ENCODE measurements around the gene HELZ.

DNA sequence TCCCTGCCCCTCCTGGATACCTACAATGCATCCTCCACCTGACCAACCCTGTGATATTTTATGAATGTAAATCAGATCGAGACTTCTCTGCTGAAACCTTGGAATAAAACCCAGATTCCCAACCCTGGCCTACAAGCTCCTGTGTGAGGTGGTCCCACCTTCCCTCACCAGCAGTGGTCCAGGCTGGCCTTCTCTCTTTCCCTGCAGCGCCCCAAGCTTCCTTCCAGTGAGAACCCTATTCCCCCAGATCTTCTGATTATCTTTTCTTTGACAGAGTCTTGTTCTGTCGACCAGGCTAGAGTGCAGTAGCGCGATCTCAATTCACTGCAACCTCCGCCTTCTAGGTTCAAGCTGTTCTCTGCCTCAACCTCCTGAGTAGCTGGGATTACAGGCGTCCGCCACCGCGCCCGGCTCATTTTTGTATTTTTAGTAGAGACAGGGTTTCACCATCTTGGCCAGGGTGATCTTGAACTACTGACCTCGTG is 2.5 kb upstream of the HELZ start:
- TF ChIP-seq POLR2AphosphoS5 (IDR thresholded peaks at IDR 0.05; ENCODE audit: low read depth, low read length) (no peak), ELF1 (IDR thresholded peaks at IDR 0.05) (no peak), MXI1 (IDR thresholded peaks at IDR 0.05; ENCODE audit: low read depth, low read length) (no peak), CHD2 (IDR thresholded peaks at IDR 0.05; ENCODE audit: low read length, partially characterized antibody) (no peak), FOXM1 (IDR thresholded peaks at IDR 0.05; ENCODE audit: low read depth) (no peak), RCOR1 (IDR thresholded peaks at IDR 0.05; ENCODE audit: low read length) (no peak), RAD21 (IDR thresholded peaks at IDR 0.05; ENCODE audit: low read length) (no peak), FOXJ3 (CRISPR knock-in tag; IDR thresholded peaks at IDR 0.05) (no peak), YY1 (IDR thresholded peaks at IDR 0.05; ENCODE audit: low read depth) (no peak)
- TF ChIP-seq, protein P1, sequence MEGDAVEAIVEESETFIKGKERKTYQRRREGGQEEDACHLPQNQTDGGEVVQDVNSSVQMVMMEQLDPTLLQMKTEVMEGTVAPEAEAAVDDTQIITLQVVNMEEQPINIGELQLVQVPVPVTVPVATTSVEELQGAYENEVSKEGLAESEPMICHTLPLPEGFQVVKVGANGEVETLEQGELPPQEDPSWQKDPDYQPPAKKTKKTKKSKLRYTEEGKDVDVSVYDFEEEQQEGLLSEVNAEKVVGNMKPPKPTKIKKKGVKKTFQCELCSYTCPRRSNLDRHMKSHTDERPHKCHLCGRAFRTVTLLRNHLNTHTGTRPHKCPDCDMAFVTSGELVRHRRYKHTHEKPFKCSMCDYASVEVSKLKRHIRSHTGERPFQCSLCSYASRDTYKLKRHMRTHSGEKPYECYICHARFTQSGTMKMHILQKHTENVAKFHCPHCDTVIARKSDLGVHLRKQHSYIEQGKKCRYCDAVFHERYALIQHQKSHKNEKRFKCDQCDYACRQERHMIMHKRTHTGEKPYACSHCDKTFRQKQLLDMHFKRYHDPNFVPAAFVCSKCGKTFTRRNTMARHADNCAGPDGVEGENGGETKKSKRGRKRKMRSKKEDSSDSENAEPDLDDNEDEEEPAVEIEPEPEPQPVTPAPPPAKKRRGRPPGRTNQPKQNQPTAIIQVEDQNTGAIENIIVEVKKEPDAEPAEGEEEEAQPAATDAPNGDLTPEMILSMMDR (IDR thresholded peaks at IDR 0.05): no peak
- TF ChIP-seq, protein P2, sequence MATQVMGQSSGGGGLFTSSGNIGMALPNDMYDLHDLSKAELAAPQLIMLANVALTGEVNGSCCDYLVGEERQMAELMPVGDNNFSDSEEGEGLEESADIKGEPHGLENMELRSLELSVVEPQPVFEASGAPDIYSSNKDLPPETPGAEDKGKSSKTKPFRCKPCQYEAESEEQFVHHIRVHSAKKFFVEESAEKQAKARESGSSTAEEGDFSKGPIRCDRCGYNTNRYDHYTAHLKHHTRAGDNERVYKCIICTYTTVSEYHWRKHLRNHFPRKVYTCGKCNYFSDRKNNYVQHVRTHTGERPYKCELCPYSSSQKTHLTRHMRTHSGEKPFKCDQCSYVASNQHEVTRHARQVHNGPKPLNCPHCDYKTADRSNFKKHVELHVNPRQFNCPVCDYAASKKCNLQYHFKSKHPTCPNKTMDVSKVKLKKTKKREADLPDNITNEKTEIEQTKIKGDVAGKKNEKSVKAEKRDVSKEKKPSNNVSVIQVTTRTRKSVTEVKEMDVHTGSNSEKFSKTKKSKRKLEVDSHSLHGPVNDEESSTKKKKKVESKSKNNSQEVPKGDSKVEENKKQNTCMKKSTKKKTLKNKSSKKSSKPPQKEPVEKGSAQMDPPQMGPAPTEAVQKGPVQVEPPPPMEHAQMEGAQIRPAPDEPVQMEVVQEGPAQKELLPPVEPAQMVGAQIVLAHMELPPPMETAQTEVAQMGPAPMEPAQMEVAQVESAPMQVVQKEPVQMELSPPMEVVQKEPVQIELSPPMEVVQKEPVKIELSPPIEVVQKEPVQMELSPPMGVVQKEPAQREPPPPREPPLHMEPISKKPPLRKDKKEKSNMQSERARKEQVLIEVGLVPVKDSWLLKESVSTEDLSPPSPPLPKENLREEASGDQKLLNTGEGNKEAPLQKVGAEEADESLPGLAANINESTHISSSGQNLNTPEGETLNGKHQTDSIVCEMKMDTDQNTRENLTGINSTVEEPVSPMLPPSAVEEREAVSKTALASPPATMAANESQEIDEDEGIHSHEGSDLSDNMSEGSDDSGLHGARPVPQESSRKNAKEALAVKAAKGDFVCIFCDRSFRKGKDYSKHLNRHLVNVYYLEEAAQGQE (IDR thresholded peaks at IDR 0.05; ENCODE audit: low read depth, low read length): no peak
- TF ChIP-seq, protein P3, sequence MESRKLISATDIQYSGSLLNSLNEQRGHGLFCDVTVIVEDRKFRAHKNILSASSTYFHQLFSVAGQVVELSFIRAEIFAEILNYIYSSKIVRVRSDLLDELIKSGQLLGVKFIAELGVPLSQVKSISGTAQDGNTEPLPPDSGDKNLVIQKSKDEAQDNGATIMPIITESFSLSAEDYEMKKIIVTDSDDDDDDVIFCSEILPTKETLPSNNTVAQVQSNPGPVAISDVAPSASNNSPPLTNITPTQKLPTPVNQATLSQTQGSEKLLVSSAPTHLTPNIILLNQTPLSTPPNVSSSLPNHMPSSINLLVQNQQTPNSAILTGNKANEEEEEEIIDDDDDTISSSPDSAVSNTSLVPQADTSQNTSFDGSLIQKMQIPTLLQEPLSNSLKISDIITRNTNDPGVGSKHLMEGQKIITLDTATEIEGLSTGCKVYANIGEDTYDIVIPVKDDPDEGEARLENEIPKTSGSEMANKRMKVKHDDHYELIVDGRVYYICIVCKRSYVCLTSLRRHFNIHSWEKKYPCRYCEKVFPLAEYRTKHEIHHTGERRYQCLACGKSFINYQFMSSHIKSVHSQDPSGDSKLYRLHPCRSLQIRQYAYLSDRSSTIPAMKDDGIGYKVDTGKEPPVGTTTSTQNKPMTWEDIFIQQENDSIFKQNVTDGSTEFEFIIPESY (IDR thresholded peaks at IDR 0.05; ENCODE audit: borderline replicate concordance, low read depth): no peak
- TF ChIP-seq, protein P4, sequence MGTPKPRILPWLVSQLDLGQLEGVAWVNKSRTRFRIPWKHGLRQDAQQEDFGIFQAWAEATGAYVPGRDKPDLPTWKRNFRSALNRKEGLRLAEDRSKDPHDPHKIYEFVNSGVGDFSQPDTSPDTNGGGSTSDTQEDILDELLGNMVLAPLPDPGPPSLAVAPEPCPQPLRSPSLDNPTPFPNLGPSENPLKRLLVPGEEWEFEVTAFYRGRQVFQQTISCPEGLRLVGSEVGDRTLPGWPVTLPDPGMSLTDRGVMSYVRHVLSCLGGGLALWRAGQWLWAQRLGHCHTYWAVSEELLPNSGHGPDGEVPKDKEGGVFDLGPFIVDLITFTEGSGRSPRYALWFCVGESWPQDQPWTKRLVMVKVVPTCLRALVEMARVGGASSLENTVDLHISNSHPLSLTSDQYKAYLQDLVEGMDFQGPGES (IDR thresholded peaks at IDR 0.05; ENCODE audit: low read depth, low read length): no peak
- TF ChIP-seq, protein P5, sequence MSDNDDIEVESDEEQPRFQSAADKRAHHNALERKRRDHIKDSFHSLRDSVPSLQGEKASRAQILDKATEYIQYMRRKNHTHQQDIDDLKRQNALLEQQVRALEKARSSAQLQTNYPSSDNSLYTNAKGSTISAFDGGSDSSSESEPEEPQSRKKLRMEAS (IDR thresholded peaks at IDR 0.05; ENCODE audit: low read depth): no peak
